ENCODE data around the gene SLC1A7. TPM values are rescaled to one million over a fixed set of nuclear protein-coding genes. Genes with fewer than 3 reads are reported as not detected.
A peak's percentile ranks its signal among the peaks of the same experiment; 100 is the strongest.

Gene SLC1A7
- total RNA-seq, 2 donors from 2014 or later = 0.58 to 1.1 TPM

DNA sequence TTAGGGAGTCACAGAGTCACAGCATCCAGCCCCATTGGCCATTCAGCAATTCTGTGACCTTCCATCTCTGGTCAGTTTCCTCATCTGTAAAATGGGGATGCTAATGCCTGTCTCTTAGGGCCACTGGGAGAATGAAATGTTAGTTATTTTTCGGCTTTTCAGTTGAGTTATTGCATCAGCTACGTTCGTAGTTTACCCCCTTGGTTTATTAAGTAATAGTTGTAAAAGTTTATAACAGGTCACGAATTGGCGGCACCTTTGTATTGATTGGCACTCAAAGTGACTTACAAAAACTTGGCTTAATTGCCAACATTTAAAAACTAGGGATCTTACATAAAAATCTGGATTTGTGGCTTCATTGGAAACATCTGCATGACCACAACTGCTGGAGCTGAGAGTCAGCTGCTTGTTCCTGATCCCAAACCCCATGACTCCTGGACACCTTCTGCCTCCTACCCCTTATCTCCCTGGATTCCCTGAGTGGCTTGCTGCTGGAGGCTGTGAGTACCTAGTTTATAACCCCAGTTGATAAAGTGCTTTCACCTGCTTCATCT is 23.0 kb upstream of the SLC1A7 start:
- DNase-seq = no peak
- intact Hi-C loops (cut with DNase I, micrococcal nuclease) = no loop called here
- peak; percentile 45 for ATAC-seq

DNA sequence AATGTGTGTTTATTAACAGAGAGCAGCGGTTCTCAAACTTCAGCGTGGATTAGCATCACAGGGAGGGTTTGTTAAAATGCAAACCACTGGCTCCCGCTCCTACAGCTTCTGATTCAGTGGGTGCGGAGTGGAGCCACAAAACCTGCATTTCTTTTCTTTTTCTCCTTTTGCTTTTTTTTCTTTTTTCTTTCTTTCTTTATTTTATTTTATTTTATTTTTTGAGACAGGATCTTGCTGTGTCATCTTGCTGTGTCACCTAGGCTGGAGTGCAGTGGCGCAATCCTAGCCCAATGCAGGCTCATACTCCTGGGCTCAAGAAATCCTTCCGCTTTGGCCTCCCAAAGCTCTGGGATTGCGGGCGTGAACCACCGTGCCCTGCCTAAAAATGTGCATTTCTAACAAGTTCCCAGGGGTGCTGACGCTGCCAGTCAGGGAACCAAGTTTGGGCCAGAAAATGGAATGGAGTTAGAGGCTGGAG is 20.9 kb upstream of the SLC1A7 start:
- ATAC-seq (no peak), DNase-seq (no peak)
- intact Hi-C loops (cut with DNase I, micrococcal nuclease) = no loop called here

DNA sequence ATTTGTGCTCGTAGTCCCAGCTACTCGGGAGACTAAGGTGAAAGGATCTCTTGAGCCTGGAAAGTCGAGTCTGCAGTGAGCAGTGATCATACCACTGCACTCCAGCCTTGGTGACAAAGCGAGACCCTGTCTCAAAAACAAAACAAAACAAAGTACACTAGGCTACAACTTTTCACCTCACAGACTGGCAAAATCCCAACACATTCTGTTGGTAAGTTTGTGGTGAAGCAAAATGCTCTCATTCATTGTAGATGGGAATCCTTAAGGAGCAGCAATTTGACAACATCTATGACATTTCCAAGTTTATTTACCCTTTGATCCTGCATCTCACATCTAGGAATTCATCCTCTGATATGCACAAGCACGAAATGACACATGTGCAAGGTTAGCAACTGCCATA is 20.2 kb upstream of the SLC1A7 start:
- DNase-seq (no peak), ATAC-seq (no peak)
- intact Hi-C loops (cut with DNase I, micrococcal nuclease) = no loop called here

DNA sequence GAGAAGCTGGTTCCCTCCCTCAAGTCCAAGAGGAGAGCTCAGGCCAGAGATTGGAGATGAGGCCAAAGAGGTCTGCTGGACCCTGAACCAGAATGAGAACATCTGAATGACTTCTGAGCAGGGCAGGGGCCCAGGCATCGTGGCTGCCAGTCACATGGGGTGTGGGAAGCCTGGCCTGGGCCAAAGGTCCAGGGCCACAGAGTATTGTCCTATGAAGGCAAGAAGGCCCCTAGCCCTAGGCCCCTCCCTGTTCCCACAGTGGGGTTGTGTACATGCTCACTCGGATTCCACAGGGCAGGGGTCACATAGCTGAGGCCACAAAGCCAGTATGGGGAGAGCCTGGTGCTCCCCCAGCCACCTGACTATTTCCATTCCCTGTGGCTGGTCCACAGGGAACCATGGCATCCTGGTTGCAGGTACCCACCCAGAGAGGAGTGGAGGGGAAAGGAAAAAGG is 18.5 kb upstream of the SLC1A7 start:
- DNase-seq (no peak), ATAC-seq (no peak)
- intact Hi-C loops (cut with DNase I, micrococcal nuclease) = no loop called here

DNA sequence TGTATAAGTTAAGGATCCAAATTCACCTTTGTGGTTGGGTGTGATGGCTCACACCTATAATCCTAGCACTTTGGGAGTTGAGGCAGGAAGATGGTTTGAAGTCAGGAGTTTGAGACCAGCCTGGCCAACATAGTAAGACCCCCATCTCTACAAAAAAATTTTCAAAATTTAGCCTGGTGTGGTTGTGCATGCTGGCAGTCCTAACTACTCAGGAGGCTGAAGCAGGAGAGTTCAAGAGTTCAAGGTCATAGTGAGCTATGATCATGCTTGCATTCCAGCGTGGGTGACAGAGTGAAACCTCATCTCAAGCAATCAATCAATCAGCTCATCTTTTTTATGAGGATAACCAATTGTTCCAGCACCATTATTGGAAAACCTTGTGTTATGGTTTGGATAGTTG is 16.5 kb upstream of the SLC1A7 start:
- ATAC-seq (no peak), DNase-seq (no peak)
- intact Hi-C loops (cut with DNase I, micrococcal nuclease) = no loop called here

DNA sequence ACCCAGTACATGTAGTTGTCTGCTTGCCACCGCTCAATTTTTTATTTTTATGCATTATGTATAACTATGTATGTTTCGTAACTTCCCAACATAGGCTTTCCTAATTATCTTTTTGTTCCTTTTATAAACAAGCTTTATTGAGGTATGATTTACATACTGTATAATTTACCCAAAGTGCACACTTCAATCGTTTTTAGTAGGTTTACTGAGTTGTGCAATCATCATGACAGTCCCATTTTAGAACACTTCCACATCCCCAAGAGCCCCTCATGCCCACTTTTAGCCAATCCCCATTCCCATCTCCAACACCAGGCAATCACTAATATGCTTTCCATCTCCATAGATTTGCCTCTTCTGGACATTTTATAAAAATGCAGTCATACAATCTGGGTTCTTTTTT is 14.3 kb upstream of the SLC1A7 start:
- no peak for ATAC-seq

DNA sequence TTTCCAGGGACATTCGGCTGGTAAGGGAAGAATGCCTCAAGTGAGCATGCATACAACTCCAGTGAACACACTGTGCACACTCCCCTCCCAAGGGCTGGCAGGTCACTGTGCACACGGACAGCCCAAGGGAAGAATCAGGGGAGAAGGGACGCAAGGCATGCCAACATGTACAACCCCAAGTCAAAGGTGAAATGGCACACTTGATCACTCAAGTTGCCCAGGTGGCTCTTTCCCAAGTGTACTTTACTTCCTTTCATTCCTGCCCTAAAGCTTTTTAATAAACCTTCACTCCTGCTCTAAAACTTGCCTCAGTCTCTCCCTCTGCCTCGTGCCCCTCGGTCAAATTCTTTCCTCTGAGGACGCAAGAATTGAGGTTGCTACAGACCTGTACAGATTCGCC is 13.5 kb upstream of the SLC1A7 start:
- intact Hi-C loops (cut with DNase I, micrococcal nuclease) = no loop called here
- ATAC-seq = no peak
- DNase-seq = no peak

More for the DNA sequence above, 14.3 kb upstream of the SLC1A7 start:
- no peak for DNase-seq
- intact Hi-C loops (cut with DNase I, micrococcal nuclease) = no loop called here

DNA sequence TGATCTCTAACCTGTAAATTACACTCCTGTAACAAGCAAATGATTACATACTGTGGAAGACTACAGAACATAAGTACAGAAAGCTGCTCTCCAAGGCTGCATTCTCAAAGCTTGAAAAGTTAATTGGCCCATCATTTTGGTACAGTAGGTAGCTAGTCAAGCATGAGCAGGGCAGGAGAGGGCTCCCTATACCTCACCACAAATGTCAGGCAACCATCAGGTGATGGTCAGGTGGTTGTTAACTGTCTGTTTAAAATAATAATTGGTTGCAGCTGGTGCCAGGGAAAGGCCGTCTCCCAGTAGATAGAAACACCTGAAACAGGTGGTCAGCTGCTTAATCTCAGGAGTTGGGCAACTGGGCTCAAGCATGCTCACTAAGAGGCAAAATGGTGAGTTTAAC is 13.1 kb upstream of the SLC1A7 start:
- intact Hi-C loops (cut with DNase I, micrococcal nuclease) = no loop called here
- no peak for DNase-seq
- ATAC-seq = no peak

DNA sequence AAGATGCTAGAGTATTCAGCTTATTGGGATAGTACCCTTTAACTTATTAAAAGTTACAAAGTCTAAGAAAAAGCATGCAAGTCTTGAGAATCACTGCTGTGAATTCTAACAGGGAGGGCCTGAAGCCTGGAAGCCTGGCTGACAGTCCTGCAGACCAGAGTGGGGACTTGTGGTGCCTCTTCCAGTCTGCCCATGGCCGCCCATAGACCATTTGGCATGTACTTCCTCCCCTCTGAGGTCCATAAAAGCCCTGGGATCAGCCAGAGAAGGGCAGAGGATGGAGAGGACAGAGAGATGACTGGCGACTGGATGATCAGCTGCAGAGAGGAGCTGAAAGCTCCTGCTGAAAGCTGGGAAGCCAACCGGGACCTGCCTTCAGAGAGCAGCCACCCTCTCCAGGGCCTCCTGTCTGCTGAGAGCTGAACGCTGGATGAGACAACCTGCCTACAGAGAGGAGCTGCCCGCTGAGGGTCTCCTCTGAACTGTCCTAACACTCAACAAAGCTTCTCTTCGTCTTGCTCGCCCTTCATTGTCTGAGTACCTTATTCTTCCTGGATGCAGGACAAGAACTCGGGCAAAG is 12.5 kb upstream of the SLC1A7 start:
- ATAC-seq (no peak), DNase-seq (no peak)
- intact Hi-C loops (cut with DNase I, micrococcal nuclease) = no loop called here

DNA sequence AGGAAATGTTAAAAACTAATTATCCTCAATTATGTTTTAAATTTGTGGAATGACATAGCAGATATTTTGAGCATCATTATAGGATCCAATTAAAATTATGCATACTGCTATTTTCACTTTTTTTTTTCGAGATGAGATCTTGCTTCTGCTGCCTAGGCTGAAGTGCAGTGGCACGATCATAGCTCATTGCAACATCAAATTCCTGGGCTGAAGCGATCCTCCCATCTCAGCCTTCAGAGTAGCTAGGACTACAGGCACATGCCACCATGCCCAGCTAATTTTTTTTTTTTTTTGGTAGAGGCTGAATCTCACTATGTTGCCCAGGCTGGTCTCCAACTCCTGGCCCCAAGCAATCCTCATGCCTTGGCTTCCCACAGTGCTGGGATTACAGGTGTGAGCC is 11.3 kb upstream of the SLC1A7 start:
- intact Hi-C loops (cut with DNase I, micrococcal nuclease) = no loop called here
- no peak for ATAC-seq
- no peak for DNase-seq

DNA sequence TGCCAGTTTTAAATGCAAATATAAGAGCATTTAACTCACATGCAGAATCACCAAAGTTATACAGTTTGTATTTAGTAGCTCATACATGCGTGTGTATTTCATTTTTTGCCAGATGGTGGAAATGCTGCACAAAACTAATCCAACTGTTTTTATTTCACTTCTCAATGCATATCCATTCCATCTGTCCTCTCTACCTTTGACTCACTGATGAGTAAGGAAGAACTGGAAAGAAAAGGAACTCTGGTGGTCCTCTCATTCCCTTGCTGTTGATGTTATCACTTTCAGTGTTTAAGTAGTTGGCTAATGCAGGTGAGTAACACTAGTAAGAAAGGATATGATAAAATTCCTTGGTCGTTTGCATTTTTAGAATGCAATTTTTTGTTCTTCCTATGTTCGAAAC is 5.7 kb upstream of the SLC1A7 start:
- intact Hi-C loops (cut with DNase I, micrococcal nuclease) = no loop called here
- ATAC-seq (no peak), DNase-seq (no peak)

DNA sequence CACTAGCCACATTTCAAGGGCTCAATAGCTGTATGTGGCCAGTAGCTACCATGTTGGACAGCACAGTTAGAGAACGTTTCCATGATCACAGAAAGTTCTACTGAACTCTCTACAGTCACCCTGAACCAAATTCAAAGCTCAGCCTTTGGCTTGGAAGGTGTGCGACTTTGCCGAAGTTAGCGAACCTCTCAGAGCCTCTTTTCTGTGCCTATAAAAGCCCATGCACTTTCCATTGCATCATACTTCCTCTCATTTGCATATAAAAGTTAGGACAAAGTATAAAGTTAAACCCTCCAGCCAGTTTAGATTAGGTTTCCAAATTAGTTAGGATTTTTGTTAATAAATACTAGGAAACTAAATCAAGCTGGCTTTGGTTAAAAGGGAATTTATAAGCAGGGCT is 4.7 kb upstream of the SLC1A7 start:
- intact Hi-C loops (cut with DNase I, micrococcal nuclease) = no loop called here
- ATAC-seq (no peak), DNase-seq (no peak)

DNA sequence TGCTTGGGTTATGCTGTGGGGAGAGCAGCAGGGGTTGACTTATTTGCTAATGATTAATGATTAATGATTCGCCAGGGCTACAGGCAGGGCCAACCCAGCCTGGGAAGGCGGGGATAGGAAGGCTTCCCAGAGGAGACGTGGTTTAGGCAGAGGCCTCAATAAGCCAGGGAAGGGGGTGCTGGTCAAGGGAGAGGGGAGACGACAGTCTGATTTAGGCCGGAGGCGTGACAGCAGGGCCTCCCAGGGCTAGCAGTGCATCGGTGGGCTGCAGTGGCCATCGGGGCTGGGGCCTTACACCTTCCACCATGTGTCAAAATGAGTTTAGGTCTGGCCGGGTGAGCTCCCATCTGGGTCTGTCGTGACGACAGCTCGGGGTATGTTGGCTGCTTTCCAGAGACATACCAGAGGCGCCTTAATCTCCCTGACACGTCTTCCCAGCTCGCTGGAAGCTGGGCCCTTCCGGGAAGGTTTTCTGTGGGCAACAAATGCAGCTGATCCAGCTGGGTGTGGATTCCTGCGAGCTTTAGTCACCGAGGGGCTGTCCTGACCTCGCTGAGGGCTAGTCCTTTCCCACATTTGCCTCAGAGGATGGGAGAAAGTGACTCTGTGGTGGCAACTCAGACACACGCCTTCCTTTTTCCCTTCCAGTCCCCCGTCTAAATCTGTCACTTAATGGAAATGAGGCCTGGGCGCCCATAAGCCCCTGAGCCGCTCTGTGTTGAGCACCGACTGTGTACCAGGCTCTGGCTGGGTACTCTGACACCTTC is 3.7 kb upstream of the SLC1A7 start:
- DNase-seq (peak in 1 of 2 donors; percentile 67), ATAC-seq (peak; percentile 20)
- intact Hi-C loops (cut with DNase I, micrococcal nuclease) = no loop called here

DNA sequence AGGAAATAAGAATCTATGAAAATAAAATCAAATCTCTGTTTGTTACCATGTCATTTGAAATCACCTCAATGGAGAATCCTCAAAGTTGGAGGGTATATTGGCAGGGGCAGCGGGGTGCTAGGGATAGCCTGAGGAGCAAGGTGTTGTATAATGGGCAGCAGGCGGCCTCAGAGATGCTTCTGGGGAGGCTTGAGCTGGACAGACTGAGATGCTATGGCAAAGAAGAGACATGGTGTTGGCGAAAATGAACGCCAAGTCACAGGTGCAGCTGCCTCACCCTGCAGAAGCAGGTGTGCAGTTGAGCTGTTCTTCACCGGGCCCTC is 3.1 kb upstream of the SLC1A7 start:
- intact Hi-C loops (cut with DNase I, micrococcal nuclease) = no loop called here
- ATAC-seq = no peak
- no peak for DNase-seq

DNA sequence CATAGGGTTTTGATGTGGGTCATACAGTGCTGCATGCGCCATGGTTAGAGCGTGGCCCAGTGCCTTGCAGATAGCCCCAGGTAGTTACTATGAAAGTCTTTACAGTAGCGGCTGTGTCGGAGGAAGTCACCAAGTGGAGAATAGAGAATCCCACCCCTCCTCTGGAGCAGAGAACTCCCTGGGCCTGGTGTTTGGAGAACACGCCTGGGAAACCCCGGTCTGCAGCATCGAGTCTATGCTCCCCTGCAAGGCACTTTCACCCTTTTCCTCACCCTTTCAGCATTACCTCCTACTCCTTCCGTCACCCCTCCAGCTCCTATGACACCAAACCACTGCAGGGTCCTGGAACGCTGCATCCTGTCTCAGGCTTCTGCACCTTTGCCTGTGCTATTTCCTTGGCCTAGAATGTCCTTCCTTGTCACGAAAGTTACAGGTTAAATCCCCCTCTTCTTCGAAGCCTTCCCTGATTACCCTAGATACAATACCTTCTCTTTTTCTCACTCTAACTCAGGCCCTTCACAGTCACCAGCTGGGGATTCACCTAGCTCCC is 2.7 kb upstream of the SLC1A7 start:
- ATAC-seq = no peak
- intact Hi-C loops (cut with DNase I, micrococcal nuclease) = no loop called here

DNA sequence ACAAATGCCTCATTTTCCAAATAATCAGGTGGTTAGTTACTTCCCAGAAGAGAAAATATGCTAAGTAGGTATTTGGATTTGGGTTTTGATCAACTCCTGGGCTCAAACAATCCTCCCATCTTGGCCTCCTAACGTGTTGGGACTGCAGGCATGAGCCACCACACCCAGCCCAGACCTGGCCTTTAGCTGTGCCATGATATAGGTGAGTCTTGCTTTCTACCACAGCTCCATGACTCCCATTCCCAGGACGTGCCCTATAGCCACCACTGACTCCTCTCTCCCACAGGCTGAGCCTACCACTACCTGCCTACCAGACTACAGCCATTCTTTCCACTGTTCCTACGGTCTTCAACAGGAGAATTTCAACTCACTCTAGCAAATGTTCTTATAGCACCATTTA is 1.8 kb upstream of the SLC1A7 start:
- intact Hi-C loops (cut with DNase I, micrococcal nuclease) = no loop called here
- ATAC-seq (no peak), DNase-seq (no peak)

More for the DNA sequence above, 2.7 kb upstream of the SLC1A7 start:
- no peak for DNase-seq

DNA sequence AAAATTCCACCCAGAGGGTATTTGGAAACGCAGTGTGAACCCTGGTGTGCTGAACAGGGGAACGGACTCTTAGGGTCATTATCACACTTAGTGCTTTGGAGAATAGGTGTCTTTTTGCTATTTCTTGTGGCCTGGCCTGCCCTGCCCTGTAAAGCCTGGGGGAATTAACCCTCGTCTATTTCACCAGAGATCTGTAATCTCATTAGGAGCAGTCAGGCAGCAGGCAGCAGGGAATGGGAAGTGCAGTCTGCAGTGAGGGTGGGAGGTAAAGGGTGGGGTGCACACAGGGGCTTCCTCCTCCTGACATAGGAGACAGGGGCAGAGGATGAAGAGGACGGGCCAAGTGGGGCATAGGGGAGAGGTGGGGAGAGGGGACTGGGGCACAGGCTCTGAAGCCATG is 1.1 kb upstream of the SLC1A7 start:
- intact Hi-C loops (cut with DNase I, micrococcal nuclease) = no loop called here
- ATAC-seq (no peak), DNase-seq (no peak)

DNA sequence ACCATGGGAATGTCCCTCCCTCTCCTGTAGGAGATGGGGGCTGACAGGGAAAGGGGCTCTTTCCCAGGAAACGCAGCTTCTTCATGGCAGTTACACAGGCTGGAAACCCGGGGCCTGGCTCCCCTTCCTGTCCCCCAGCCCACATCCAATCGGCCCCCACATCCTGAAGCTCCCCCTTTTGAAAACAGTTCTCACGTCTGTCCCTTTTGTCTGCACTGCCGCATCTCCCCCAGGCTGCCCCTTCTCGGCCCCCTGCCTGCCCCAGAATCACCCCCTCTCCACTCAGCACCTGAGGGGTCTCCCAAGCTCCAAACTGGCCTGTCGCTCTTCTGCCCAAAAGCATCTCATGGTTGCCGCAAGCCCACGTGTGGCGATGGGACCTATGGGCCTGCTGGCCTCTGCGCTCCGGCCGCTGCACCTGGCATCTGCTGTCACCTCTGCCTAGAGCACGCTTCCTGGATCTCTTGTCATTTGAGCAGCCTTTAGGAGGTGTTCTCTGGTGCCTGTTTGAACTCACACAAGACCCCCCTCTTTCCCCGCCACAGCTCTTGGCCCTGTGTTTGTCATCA is 867 bp downstream of the SLC1A7 start:
- no peak for DNase-seq

DNA sequence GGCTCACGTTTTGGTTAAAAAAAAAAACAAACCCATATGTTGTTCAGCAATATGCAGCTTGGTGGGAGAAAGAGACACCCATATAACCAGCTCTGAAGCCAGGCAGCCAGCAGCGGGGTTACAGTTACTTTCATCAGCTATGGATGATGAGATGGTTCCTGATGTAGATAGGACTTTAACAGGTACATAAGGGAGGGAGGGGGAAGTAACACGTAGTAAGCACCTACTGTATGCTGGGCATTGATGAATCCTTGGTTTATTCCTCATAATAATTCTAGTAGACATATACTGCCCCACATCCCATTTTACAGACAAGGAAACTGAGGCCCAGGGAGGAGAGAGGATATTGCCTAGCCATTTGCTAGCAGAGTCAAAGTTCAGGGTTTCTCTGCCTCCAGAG is 2.0 kb downstream of the SLC1A7 start:
- no peak for DNase-seq
- no peak for ATAC-seq
- intact Hi-C loops (cut with DNase I, micrococcal nuclease) = no loop called here

More for the DNA sequence above, 867 bp downstream of the SLC1A7 start:
- intact Hi-C loops (cut with DNase I, micrococcal nuclease) = no loop called here
- no peak for ATAC-seq

DNA sequence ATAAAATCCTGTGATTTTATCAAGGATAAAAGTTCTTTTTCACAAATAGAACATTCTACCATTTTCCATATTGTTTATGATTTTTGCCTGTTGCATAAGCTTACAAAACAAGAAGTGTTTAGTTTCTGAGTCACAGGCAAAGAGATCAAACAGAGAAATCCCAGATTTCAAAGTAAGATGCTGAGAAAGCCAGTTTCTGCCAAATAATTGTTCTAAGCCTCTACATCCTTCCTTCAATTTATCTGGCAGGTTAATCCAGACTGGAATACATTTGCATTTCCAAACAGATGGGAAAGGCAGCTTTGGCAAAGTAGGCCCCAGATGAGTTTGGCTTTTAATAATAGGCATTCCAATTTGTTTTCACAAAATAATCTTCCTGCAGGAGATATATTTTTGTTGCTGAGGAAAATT is 2.5 kb downstream of the SLC1A7 start:
- intact Hi-C loops (cut with DNase I, micrococcal nuclease) = no loop called here
- ATAC-seq (no peak), DNase-seq (no peak)

Data from left colon (tissue), 2 donors.